Stimulated activated CD8-positive, alpha-beta memory T cell treated with anti-CD3 and anti-CD28 coated beads, Interleukin-7, amount 100 ng/mL, for 4 hours (primary cell): ENCODE results near the gene HCK.

ENCODE experiments used
- DNase-seq, 2 donors: peaks; one replicate each; pipeline ENCODE4 v3.0.0-alpha.2; 2020; ENCODE audit warnings: low read depth in 2 of 2

The HCK gene

DNA sequence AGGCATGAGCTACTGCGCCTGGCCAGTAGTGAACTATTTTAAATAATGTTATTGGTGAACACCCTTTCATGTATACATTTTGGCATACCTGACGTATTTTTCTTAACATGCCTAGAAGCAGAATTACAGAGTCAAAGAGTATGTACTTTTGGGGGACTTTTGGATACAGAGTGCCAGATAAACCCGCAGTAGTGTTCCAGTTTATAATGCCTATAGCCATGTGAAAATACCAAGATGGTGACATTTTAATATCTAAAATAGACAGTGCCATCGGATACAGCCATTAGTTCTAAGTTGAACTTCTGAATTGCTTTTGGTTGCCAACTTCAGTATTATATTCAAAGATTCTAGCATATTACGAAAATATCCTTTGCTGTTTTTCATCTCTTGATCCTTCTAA, 77.8 kb downstream of the HCK start:
- no peak for DNase-seq

DNA sequence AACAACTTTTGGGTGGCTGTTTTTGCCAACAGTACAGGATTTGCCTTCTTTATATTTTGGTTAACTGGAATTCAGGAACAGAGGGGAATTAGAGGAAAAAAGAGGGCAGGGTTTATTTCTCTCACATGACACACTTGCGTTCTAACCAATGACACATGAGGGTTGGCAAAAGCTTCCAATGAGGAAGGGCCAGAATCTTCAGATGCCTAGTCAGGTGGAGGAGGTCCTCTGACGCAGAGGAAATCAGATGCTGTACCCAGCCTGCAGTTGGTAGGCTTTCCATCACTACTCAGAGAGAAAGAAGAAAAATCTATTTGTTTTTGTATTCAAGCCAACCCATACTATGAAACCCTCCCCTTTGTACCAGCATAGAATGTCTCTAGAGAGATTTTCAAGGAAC, 78.3 kb downstream of the HCK start:
- no peak for DNase-seq

DNA sequence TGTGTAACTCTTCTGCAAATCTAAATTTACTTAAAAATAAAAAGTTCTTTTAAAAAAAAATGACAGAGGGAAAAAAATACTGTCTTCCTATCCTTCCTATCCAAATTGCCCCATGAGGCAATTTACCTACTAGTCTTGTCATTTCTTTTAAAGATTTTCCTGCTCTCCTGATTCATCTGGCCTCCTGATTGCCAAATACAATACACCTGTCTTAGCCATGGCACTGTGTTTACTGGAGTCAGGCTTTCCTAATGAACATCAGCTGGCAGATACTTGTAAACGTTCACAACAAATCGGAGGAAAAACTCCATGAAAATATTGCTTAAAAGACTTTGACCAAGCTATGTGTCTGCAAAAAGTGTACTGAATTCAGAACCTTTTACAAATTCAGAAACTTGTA, 78.9 kb downstream of the HCK start:
- DNase-seq = no peak

DNA sequence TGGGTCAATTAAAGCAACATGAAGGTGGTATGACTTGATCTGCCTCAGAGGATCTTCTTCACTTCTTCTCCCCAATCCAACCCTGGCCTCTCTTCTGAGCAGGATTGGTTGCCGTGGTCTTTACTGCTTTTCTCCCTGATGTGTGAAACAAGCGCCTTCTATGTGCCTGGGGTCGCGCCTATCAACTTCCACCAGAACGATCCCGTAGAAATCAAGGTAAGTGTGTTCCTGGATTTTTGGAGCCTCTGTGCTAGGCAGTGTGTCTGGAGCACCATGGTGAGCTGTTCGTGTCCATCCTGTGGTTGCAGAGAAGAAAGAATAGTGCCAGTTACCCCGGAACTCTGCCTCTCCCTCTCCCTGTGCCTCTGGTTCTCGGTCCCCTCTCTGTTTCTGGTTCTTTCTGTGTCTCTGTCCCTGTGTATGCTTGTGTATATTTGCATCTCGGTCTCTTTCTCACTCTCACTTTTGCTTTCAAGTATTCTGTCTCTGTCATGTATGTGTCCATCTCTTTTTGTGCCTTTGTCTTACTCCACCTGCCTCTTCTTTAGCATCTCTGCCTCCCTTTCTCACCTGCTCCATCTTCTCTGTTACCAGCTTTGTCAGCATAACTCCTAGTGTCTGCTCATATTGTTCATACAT, 81.0 kb downstream of the HCK start:
- DNase-seq = no peak

DNA sequence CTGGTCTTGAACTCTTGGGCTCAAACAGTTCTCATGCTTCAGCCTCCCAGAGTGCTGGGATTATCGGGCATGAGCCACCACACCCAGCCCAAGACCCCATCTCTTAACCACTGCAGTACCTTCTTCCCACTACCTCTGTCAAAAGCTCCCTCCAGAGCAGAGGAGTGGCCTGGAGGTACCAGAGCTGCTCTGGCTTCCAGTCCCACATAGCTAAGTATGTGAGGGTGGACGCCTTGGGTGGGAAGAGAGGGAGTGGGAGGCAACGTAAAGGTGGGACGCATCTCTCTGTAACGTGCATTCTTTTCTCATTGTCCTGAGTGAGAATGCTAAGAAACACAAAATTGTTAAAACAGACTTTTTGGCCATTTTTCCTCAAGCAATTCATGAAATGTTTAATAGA, 82.0 kb downstream of the HCK start:
- DNase-seq = no peak

DNA sequence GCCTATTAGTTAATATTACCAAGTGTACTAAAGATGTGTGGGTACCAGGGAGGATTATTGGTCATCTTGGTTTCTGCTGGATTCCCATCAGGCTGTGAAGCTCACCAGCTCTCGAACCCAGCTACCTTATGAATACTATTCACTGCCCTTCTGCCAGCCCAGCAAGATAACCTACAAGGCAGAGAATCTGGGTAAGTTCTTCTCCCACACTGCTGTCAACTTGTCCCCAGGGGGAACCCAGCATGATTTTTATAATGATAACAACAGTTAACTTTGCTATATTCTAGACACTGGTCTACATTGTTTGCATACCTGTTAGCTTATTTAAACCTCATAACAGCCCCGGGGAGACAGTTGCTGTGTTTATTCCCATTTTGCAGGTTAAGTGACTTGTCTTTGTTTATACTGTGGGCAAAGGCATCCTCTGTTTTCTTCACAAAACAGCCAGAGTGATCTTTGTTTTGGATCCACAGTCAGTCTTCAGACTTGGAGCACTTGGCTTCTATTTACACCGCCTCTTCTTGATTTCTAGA, 84.0 kb downstream of the HCK start:
- DNase-seq = no peak

DNA sequence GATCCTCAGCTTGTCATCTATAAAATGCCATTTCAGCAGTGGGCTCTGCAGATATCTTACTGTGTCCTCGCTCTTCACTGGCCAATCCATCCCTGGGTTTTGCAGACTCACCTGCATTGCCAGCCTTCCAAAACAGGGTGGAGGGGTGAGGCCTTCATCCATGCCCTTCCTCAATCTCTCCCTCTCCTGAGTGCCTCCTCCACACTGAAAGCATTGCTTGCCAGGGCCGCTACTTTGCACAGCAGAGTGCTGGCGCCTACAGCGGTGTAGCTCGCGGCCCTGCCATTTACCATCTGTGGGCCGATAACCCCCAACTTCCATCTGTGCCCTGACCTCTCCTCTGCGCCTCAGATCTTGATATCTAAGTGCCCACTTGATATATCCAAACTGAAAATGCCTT, 86.9 kb downstream of the HCK start:
- no peak for DNase-seq

DNA sequence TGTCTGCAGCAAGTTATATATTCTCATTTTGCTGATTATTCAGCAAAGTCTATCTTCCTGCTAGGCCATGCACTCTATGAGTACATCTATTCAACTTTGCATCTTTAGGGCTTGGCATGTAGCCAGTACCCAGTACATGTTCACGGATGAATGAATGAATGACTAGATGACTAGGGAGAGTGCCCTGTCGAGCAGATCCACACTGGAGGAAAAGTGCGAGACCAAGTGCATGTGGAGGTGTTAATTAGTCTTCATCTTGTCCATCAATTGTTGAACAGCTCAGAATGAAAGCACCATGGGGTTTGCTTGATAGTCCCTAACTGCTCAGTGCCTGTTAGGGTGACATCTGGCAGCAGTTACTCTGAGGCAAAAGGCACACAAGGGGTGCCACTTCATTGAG, 87.9 kb downstream of the HCK start:
- DNase-seq = no peak

DNA sequence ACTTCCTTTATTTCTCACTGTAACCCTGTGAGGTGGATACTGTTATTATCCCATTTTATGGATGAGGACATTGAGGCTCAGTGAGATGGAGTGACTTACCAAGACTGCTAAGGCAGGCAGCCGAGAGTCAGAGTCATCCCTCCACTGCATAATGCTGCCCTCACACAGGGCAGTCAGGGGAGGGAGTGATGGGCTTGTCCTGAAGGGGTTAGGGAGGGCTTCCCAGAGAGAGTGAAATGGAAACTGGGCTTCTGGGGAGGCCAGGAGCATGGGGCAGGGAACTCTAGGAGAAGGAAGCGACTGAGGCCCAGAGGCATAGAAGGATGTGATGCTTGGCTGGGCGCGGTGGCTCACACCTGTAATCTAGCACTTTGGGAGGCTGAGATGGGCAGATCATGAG, 88.6 kb downstream of the HCK start:
- DNase-seq = no peak

DNA sequence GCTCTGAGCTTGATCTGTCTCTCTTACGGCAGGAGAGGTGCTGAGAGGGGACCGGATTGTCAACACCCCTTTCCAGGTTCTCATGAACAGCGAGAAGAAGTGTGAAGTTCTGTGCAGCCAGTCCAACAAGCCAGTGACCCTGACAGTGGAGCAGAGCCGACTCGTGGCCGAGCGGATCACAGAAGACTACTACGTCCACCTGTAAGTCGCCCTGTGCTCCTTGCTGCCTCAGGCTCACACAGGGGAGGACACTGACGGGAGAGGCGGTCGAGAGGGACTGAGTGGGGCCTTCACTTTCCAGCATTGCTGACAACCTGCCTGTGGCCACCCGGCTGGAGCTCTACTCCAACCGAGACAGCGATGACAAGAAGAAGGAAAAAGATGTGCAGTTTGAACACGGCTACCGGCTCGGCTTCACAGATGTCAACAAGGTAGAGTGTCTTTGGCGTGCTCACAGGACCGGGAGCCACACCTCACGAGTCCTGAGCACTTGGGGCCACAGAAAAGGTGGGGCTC, 89.5 kb downstream of the HCK start:
- no peak for DNase-seq

DNA sequence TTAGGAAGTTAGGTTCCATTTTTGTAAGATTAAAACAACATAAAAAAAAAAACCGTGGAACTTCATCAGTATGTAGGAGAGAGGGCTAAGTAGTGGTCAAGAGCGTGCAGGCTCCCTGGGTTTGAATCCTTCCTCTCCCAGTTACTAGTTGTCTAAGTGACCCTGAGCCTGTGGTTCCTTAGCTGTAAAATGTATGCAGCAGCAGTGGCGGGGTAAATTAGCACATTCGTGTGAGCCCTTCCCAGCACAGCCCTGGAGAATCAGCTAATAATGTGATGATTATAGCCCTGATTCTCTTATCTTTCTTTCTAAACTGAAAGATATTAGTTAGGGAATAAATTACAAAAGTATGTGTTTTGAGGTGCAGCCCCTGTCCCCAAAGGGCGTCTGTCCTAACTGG, 90.0 kb downstream of the HCK start:
- DNase-seq = no peak

DNA sequence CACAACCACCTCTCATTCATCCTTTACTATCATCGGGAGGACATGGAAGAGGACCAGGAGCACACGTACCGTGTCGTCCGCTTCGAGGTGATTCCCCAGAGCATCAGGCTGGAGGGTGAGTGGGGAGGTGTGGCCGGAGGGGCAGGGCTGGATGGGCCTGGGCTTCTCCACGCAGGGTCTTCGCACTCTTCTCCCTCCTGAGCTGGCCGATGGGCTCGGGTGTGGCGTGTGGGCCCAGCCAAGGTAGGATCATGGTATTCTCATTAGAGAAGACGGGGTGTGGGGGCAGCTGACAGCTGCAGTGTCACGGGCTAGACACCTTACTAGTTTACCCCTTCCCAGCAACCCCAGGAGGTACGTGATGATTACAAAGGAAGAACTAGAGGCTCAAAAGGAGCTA, 90.9 kb downstream of the HCK start:
- DNase-seq = no peak

DNA sequence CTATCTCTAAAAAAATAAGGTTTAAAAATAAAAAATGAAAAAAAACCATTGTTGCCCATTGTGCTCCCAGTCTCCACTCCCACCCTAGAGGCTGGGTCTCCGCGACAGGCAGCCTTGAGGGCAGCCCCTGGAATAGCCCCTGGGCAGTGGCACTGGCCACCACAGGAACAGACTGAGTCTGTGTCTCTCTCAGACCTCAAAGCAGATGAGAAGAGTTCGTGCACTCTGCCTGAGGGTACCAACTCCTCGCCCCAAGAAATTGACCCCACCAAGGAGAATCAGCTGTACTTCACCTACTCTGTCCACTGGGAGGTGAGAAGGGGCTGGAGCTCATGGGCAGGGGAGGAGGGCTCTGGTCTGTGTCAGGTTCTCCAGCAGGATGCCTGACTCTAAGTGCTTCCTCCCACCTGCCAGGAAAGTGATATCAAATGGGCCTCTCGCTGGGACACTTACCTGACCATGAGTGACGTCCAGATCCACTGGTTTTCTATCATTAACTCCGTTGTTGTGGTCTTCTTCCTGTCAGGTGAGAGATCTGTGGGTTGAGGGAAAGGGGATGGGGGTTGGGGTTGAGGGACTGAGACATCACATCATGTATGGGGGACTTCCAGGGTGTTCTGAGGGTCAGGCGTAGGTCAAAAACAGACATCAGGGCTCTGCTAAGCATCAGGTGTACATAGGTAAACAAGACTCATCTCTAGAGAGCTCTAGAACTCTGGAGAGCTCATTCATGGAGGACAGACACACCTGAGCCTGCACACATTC, 93.0 kb downstream of the HCK start:
- DNase-seq = no peak

DNA sequence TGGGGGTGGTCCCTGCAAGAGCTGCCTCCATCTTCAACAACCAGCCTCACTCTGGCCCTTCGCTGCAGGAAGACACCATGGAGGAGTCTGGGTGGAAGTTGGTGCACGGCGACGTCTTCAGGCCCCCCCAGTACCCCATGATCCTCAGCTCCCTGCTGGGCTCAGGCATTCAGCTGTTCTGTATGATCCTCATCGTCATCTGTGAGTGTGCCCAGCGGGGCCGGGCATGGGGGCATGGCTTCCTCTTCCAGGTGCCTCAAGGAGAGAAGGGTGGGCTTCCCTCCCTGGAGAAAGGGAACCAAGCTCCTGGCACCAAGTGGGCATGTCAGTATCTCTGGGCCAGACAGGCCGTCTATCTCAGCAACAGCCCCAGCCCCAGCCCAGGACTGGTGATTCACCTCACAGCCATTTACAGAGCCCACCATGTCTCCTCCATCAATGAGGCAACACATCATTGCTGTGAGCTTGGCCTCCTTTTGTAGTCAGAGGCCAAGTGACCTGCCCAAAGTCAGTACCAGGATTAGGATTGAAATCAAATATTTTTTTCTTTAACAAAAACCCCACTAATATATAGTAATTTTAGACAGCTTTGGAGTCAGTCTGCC, 97.6 kb downstream of the HCK start:
- DNase-seq = no peak

DNA sequence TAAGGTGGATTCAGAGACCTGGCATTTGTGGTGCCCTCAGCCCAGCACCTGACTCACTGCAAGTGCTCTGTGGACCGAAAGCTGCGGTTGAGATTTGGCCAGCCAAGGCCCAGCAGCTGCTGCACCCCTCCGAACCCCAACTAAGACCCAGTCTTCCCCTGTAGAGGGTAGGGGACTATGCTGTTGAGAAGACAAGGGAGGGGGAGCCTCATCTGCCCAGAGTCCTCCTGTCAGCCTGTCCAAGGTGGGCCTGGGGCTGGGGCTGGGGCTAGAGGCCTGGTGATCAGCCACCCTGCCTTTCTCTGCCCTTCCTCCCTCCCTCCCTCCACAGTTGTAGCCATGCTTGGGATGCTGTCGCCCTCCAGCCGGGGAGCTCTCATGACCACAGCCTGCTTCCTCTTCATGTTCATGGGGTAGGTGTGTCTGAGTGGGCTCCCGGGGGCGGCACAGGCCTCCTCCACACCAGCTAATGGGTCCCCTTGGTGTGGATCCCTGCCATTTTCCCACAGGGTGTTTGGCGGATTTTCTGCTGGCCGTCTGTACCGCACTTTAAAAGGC, 98.3 kb downstream of the HCK start:
- no peak for DNase-seq
